Retina (tissue), 1 donor: ENCODE measurements around the gene SNX32.
"Not testable (repeated sequence)": the region's sequence is repeated elsewhere in the genome, so short reads cannot be mapped to it uniquely, and the experiment has no call there.

Experiments used
- DNase-seq: peaks from one replicate; pipeline ENCODE4 v3.0.0-alpha.2; 2016

Gene SNX32

DNA sequence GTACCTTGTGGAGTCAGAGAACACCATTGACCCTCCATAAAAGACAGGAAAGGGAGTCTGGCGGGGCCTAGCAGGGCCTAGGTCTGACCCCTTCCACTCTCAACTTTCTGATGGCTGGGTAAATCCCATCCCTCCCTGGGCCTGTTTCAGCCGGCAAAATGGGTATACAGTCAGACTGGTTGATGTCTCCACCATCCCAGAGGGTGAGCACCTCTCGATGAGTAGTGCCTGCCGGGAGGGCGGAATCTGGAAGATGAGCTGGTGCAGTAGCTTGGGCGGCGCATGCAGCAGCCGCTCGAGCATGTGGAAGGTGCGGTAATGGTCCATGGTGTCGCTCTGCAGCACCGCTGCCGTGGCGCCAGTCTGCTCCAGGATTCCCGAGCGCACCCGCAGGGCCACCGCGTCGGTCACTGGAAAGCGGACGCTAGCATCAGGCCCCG, 54.0 kb downstream of the SNX32 start:
- DNase-seq = no peak

DNA sequence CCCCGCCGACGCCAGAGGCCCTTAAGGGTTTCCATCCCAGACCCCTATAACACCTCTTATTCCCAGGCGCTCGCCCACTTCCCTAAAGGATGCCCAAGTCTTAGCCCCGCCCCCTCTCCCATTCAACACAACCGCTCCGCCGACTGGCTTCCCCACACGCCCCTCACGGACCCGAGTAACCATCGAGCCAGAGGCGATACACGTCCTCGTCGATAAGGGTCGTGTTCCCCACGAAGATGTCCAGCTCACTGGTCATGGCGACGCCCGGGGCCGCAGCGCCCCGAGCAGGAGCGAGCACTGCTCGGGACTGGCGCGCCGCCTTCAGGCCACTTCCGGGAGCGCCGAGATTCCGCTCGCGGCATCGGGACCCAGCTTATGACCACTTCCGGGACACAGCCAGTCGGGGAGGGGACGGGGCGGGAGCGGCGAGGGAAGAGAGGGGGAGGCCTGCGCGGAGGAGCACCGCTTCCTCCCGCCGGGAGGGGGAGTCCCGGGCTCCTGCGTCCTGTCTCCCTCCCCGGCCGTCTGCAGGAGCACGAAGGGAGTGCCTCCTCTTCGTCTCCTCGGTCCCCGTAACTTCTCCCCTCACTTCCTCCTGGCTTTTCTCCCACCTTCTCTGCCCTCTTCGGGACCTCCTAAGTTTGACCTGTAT, 54.5 kb downstream of the SNX32 start, which contains the start of gene FIBP:
Gene FIBP (minus strand): TSS at position 309 of the 652 bp plus-strand sequence. CDS start 53 bp downstream, at position 256.
- DNase-seq = peak; percentile 98

DNA sequence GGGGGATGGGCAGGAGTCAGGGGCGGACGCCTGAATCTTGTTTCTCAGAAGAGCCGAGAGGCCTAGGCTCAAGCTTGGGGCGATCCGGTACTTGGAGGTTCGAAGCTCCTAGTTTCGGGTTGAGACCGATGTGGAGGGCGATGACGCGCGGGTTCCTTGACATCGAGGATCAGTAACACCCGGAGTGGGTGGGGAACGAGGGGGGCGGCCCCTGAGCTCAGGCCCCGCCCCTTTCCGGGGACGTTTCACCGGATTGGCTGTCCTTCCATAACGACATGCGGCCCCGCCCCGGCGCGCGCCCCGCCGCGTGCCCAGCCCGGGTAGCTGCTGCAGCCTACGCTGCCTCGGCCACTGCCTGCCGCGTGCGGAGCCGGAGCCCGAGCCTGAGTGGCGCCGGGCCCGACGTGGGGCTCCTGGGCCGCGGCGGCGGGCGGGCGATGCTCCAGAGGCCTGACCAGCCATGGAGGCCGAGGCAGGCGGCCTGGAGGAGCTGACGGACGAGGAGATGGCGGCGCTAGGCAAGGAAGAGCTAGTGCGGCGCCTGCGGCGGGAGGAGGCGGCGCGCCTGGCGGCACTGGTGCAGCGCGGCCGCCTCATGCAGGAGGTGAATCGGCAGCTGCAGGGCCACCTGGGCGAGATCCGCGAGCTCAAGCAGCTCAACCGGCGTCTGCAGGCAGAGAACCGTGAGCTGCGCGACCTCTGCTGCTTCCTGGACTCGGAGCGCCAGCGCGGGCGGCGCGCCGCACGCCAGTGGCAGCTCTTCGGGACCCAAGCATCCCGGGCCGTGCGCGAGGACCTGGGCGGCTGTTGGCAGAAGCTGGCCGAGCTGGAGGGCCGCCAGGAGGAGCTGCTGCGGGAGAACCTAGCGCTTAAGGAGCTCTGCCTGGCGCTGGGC, 56.8 kb downstream of the SNX32 start, which contains the start of gene CCDC85B:
Gene CCDC85B (plus strand): TSS at position 350 of the 895 bp plus-strand sequence. CDS start 111 bp downstream, at position 461.
- DNase-seq = peak; percentile 96

DNA sequence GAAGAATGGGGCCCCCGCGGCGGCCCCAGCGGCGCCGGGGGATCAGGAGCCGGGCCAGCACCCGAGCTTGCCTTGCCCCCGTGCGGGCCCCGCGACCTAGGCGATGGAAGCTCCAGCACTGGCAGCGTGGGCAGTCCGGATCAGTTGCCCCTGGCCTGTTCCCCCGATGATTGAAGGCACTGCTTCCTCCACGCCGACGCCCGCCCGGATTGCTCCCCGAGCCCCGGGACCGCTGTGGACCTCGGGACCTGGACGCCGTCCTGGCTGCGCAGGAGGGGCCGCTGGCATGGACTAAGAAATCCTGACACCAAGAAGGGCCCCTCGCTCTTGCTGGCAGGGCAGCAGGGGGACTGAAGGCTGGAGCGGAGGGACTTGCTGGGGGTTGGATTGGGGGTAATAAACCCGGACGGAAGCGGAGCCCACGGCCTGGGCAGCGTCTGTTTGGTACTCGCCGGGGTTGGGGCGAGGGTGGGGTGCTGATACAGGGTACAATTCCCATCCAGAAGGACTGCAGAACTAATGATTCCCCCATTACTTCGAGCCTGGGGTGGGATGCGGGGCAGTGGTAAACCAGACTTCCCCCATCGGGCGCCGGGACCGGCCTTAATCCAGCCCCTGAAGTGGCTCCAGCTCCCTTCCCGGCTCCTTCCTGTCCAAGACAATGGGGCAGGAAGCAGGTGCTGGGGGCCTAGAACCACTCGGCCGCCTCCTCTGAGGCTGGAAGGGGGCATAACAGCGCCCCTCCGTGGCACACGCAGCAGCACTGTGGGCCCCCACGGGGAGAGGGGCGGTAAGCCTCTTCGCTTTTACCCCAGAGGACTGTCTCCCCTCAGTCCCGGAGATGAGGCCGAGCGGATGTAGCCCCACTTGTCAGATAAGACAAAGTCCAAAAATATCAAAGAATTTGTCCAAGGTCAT, 57.7 kb downstream of the SNX32 start:
- peak; percentile 29 for DNase-seq

DNA sequence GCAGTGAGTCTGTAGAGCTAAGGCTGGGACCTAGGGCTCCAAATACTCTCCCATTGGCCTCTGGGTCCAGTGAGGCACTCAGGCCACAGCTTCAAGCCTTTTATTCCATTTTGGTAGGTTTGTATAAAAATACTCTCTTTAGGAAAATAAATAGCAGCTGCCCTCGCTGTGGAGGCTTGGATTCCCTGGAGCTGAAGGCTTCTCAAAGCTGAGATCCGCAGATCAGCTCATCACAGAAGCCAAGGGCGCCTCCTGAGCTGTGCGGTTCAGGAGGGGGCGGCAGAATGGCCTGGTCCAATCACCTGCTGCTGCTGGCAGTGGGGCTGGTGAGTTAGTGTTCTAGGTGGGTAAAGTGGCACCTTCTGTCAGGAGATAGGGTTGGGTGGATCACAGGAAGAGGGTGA, 58.4 kb downstream of the SNX32 start:
- not testable (repeated sequence) for DNase-seq

DNA sequence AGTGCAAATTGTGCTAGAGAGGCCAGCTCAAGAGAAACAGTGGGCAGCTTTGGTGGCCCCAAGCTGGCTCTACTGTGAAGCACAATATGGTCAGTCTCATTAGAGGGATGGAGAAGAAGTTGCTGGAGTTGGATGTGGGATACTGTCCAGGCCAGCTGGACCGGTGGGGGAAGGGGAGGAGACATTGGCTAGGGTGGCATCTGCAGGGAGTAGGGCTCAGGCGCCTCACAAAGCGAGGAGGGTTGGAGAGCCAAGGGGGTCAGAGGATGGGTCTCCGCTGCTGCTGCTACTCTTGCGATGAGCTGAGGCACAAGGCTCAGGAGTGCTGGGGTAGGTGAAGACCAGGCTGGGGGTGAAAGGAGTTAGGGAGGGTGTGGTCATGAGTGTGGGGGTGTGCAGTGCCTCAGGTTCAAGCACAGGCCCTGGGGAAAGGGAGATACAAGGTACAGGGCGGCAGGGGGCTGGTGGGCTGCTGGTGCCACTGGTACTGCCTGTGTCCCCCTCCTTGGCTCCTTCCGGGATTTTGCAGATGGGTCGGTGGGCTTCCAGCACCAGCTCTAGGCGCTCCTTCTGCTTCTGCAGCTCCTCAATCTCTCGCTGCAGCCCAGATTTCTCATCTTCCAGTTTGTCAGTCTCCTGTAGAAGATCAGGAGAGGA, 59.0 kb downstream of the SNX32 start:
- DNase-seq = no peak

DNA sequence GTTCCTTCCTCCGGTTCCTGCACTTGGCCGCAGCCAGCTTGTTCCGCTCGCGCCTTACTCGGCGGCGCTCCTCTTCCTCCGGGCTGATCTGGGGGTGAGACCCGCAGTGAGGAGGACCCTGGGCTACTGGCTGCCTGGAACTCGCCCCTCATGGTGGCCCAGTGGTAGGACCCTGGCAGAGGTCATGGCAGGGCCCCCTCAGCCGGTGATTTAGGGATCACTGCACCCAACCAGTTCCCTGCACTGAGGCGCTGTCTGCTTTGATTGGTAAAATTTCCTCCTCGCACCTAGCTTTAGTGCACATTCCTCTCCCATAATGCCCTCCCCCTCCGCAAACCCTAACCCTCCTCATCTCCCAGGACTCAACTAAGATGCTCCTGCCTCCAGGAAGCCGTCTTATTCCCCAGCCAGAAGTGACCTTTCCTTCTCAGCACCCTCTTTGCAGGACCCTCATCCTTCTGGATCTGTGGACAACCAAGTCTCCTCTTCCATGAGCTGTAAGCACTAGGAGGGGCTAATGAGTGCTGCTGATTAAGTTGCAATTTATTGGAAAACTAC, 60.4 kb downstream of the SNX32 start:
- no peak for DNase-seq

DNA sequence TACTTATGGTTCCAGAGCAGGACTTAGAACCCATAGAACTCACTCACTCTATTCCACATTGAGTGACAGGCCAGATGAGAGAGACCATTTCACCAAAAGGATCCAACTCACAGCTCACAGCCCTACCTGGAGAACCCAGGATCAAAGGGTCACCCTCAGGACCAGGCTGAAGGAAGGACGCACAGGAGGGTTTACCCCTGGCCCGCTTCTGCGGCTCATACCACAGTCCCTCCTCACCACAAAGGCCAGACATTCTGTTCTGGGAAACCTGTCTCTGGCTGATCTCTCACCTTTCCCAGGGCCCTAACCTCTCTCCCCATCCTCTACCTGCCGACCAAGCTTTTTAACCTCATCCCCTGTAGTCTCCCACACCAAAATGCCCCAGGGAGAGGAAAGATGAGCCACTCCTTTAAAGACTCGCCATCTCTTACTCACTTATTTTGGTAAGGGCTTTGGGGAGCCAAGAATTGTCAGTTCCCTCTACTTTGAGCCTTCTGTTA, 61.8 kb downstream of the SNX32 start:
- no peak for DNase-seq

DNA sequence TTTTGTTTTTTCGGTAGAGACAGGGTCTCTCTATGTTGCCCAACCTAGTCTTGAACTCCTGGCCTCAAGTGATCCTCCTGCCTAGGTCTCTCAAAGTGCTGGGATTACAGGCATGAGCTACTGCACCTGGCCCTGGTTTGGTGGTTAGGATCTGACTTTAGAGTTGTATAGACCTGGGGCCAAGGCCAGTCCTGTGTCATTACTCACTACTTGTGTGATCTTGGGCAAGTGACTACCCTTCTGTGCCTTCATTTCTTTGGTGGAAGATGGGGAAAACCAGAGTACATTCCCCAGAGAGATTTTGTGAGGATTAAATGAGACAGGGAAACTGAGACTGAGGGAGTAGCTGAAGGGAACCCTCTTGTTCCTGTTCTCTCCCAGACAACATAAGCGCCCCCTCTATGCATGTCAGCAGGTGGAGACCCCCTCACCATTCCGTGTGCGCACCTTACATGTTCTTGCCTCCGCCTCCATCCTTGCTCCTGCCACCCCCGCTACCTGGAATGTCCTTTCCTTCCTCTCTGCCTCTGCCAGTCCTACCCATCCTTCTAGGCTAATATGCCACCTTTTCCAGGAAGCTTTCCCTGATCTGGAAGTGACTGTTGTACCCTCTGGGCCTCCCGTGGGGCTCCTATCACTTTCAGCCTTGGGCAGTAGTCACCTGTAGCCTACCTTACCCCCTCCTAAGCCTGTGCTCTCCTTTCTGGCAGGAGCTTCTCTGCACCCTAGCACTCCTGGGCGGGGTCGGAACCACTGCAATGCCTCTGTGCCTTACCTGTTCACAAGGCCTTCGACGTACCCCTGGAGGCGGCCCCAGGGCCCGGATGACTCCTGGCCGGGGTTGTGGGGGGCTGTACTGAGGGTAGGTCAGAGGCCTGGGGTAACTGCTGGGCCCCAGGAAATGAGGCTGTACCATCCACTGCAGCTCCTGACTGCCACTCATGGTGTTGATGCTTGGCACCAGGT, 62.6 kb downstream of the SNX32 start:
- DNase-seq = no peak

DNA sequence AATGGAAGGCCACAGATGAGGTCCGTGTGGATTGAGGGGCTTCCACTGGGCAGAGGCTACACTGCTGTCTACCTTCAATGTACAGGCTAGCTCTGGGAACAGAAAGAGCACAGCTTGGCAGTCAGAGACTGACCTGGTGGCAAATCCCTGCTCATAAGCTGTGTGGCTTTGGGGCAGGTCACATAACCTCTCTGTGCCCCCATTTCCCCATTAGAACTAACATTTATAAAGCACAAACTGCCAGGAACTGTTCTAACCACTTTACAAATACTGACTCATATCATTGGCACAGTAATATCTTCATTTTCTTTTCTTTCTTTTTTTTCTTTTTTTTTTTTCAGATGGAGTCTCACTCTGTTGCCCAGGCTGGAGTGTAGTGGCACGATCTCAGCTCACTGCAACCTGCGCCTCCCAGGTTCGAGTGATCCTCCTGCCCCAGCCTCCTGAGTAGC, 63.3 kb downstream of the SNX32 start:
- no peak for DNase-seq

DNA sequence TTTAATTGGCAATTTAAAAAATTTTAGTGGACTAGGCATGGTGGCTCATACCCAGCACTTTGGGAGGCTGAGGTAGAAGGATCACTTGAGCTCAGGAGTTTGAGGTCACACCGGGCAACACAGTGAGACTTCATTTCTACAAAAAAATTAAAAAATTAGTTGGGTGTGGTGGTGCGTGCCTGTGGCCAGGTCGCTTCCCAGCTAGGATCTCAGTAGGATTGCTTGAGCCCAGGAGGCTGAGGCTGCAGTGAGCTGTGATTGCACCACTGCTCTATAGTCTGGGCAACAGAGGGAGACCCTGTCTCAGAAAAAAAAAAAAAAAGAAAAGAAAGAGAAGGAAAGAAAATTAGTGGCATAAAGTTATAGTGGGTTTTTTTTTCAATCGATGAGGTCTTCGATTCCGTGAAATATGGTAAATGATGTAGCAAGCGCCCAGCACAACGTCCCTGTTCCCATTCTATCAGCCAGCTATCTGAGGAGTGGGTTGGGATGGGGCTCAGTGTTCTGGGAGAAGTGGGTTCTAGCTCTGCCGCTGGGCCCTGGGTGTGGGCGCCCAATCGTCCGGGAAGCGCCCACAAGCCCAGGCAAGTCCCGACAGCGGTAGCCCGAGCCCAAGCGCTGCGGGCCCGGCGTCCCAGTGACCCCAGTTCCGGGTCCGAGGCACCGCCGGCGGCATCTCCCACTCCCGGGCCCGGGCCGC, 65.0 kb downstream of the SNX32 start:
- DNase-seq = no peak

DNA sequence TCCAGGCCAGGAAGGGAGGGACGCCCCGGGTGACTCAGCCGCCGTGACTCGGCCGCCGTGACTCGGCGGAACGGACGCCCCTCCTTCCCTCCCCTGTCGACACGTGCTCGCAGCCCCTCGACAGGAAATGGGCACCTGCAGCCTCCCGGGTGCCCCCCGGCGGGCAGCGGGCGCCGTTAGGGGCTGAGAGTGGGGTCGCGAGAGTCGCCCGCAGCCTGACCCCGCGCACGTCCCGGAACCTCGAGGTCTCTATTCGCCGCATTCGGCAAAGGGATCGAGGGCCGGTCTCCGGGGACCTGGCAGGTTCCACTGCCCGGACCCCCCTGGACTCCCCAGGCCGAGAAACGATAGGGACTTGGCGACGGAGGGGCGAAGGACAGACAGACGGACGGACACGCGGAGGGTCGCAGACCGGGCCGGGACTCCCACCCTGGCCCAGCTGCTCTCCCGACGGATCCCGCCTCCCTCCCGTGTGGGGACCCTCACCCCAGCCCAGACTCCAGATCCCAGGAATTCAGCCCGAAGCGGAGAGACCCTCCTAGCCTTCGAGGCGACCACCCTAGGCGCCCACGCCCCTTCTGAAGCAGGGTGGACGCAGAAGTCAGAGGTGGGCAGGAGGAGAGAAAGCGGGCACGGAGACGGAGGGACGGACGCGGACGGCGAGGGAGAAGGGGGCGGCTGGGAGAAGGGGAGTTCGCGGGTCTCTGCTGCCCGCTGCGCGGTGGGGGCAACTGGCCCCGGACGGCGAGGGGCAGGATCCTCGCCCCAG, 65.8 kb downstream of the SNX32 start:
- DNase-seq = peak; percentile 60

DNA sequence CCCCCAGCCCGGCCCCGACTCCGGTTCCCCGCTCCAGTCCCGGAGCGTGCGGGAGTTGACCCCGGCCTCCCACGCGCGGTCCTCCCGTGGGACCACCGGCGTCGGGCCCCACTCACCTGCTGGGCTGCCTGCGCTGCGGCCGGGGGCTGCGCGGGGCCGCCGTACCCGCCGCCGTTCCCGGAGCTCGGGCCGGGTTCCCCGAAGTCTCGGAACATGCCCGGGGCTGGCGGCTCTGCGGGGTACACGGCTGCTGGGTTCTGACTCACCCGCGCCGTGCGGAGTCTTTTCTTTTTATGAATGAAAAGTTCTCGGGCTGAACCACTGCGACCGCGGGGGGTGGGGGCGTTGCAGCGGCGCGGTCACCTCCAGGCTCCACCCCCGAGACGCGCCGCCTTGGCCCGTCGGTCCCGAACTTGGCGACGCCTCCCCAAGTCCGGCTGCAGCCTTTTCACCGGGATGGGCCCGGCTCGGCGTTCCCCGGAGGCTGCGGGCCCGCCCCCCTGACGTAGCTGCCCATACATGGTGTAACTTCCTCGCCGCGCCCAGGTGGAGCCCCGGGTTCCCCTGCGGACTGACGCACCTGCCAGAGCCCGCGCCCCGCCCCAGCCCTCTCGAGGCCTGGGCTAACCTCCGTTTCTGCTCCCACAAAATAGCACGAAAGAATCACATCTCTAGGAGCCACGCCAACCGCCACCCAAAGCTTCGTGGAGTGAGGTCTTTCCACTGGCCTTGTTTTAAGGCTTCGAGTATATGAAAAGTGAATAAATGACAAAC, 66.5 kb downstream of the SNX32 start, which contains the start of gene FOSL1:
Gene FOSL1 (minus strand): TSS at position 264 of the 774 bp plus-strand sequence. CDS start 49 bp downstream, at position 215.
- peak; percentile 64 for DNase-seq

DNA sequence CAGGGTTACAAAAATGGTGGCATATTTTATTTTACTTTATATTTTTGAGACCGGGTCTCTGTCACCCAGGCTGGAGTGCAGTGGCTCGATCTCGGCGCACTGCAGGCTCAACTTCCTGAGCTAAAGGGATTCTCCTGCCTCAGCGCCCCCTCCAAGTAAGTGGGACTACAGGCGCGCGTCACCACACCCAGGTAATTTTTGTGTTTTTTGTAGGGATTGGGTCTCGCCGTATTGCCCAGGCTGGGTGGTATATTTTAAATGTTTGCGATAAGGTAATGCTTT, 67.1 kb downstream of the SNX32 start:
- no peak for DNase-seq

DNA sequence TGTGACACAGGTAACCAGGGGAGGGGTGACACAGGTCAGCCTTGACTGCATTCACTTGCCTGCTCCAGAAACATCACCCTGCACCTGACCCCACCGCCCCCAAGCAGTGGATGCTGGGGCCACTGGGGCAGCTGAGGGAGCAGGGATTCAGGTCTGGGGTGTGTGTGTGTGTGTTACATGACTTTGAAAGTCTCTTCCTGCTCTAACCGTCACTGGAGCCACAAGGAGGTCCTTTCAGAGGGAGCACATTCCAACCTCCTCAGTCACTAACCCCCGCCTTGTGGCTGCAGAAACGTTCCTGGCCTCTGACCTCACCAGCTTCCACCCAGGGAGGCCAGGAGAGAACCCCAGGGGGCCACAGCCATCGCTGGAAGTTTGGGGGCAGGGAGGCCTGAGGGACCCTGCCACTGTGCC, 69.3 kb downstream of the SNX32 start:
- DNase-seq = no peak
